Stomach (tissue), 4 donors: ENCODE results near the gene CXCR2.

ENCODE experiments used
- CTCF ChIP-seq, 7 experiments: fragments of 450-650 bp in 4 of 7; fragments of 200-600 bp in 3 of 7; sonication (generic) in 3 of 7; IDR thresholded peaks; one replicate each; pipeline ENCODE4 v1.5.1; 2016 to 2019; ENCODE audit warnings: antibody characterized with exemption in 7 of 7, control low read depth in 2 of 7, mild to moderate bottlenecking in 1 of 7
- POLR2A ChIP-seq, 4 donors: fragments of 450-650 bp; IDR thresholded peaks; one replicate each; pipeline ENCODE4 v1.6.1; 2016; ENCODE audit warnings: antibody characterized with exemption in 4 of 4, control low read depth in 2 of 4, mild to moderate bottlenecking in 1 of 4, moderate library complexity in 1 of 4

GRCh38 chr2:218169757-218170546 is 44.1 kb downstream of the CXCR2 start:
- TF ChIP-seq POLR2A (IDR thresholded peaks at IDR 0.05) (no peak), CTCF (IDR thresholded peaks at IDR 0.05) (no peak)
